HepG2 (cell line): ENCODE data around the gene NEDD4L. TPM values are rescaled to one million over a fixed set of nuclear protein-coding genes. Genes with fewer than 3 reads are reported as not detected.

Experiments
- ATAC-seq: fragments of 200-7000 bp; cut with Tn5 transposase; 3 replicates; pipeline ENCODE4 v1.9.1; 2020; ENCODE audit warnings: mild to moderate bottlenecking, moderate library complexity
- BruUV-seq: library from RNA; stranded (reverse); fragments of 400-500 nt; replicated peaks from 2 replicates; lab custom pipeline; 2021; lab: Mats Ljungman, UMichigan
- CTCF ChIA-PET: fragments of 300-600 bp; formaldehyde crosslinking; extraction: SDS; loops from one replicate; lab custom pipeline; 2021; ENCODE audit warnings: low total read pairs, inconsistent platforms, low intra/inter-chr PET ratio; lab: Yijun Ruan, JAX
- POLR2A ChIA-PET: fragments of 350-600 bp; sonication (Branson Sonifier 250); formaldehyde crosslinking; loops from one replicate; lab custom pipeline; 2020; ENCODE audit warnings: antibody characterized with exemption, inconsistent platforms; lab: Yijun Ruan, JAX
- DNase-seq: peaks from one replicate; pipeline ENCODE4 v3.0.0-alpha.2; 2015; ENCODE audit warnings: low spot score
- FAIRE-seq: peaks from 3 replicates; lab custom pipeline; 2011; peaks lifted over from hg19 to GRCh38; lab: Jason Lieb, UNC
- H2AFZ ChIP-seq: one replicate; pipeline ENCODE4 v1.6.1; 2011; ENCODE audit warnings: low read length, inconsistent platforms
- H3K27ac ChIP-seq: fragments of 300-600 bp; 3 replicates; pipeline ENCODE4 v1.8.0; 2011; ENCODE audit warnings: mixed run types, mild to moderate bottlenecking, mixed read lengths, low read length, inconsistent platforms; ENCODE audit not compliant: insufficient read depth; ENCODE audit errors: extremely low read length
- H3K27me3 ChIP-seq, 2 experiments: fragments of 200-600 bp in 1 of 2; 2 replicates in 1 of 2; 3 replicates in 1 of 2; pipeline versions ENCODE4 v1.6.0 to v1.8.0; 2011; ENCODE audit warnings: low read length in 2 of 2, mild to moderate bottlenecking in 2 of 2, moderate library complexity in 2 of 2, inconsistent platforms in 1 of 2; ENCODE audit not compliant: insufficient read depth in 2 of 2, control insufficient read depth in 1 of 2
- H3K36me3 ChIP-seq, 2 experiments: fragments of 200-600 bp in 1 of 2; replicated peaks in 1 of 2; 2 replicates in 1 of 2; 3 replicates in 1 of 2; pipeline versions ENCODE4 v1.5.1 to v1.8.0; 2011; ENCODE audit warnings: low read length in 2 of 2, inconsistent platforms in 1 of 2; ENCODE audit not compliant: insufficient read depth in 2 of 2, control insufficient read depth in 1 of 2
- H3K4me1 ChIP-seq: 2 replicates; pipeline ENCODE4 v1.5.1; 2012; ENCODE audit warnings: low read length, inconsistent platforms; ENCODE audit not compliant: insufficient read depth
- H3K4me2 ChIP-seq: 2 replicates; pipeline ENCODE4 v1.6.0; 2011; ENCODE audit warnings: low read depth, low read length, inconsistent platforms
- H3K4me3 ChIP-seq, 3 experiments: fragments of 200-600 bp in 1 of 3; sonication (generic), shearing (Covaris generic) in 1 of 3; replicated peaks in 1 of 3; 2 replicates each; pipeline ENCODE4 v1.5.1; 2011 to 2016; ENCODE audit warnings: low read length in 3 of 3, inconsistent platforms in 2 of 3, low read depth in 2 of 3, mild to moderate bottlenecking in 2 of 3, control low read depth in 1 of 3, mixed read lengths in 1 of 3; ENCODE audit not compliant: insufficient read depth in 1 of 3
- H3K79me2 ChIP-seq: one replicate; pipeline ENCODE4 v1.6.1; 2011; ENCODE audit warnings: low read length, inconsistent platforms; ENCODE audit not compliant: insufficient read depth
- H3K9ac ChIP-seq: 2 replicates; pipeline ENCODE4 v1.6.0; 2011; ENCODE audit warnings: mild to moderate bottlenecking, low read depth, low read length, inconsistent platforms; ENCODE audit not compliant: insufficient read depth
- H3K9me3 ChIP-seq: 2 replicates; pipeline ENCODE4 v1.5.1; 2012; ENCODE audit warnings: mild to moderate bottlenecking, low read length
- H4K20me1 ChIP-seq: 2 replicates; pipeline ENCODE4 v1.6.0; 2011; ENCODE audit warnings: inconsistent platforms, mild to moderate bottlenecking, low read length, moderate library complexity; ENCODE audit not compliant: insufficient read depth
- JUN ChIP-seq: sonication (generic); formaldehyde crosslinking; IDR thresholded peaks from 2 replicates; pipeline ENCODE4 v1.4.0; 2020; ENCODE audit warnings: mild to moderate bottlenecking, missing genetic modification reagents
- POLR2A ChIP-seq, 2 experiments: IDR thresholded peaks; 2 replicates each; pipeline ENCODE4 v1.6.1; 2011; ENCODE audit warnings: low read depth in 2 of 2, low read length in 2 of 2, mild to moderate bottlenecking in 1 of 2, moderate library complexity in 1 of 2; ENCODE audit not compliant: insufficient read depth in 1 of 2
- POLR2AphosphoS5 ChIP-seq: IDR thresholded peaks from 2 replicates; pipeline ENCODE4 v1.6.1; 2012; ENCODE audit warnings: low read depth, low read length
- PRMT3 ChIP-seq: sonication (generic); formaldehyde crosslinking; IDR thresholded peaks from 2 replicates; pipeline ENCODE4 v1.8.1; 2022; ENCODE audit warnings: low read depth, mild to moderate bottlenecking, moderate library complexity, missing genetic modification reagents, borderline replicate concordance
- RBM22 ChIP-seq: fragments of 200-400 bp; formaldehyde crosslinking; optimal IDR thresholded peaks from 2 replicates; pipeline ENCODE3; 2017; ENCODE audit warnings: mild to moderate bottlenecking, low read length, moderate library complexity
- ZNF75D ChIP-seq: sonication (generic); formaldehyde crosslinking; IDR thresholded peaks from 2 replicates; pipeline ENCODE4 v1.8.1; 2023; ENCODE audit warnings: missing genetic modification reagents, mild to moderate bottlenecking, borderline replicate concordance
- WGBS: methylation state at CpG from one replicate; pipeline ENCODE4 v1.1.6; 2017; ENCODE audit warnings: low lambda C conversion rate; 5-methylcytosine and 5-hydroxymethylcytosine counted together
- in situ Hi-C: cut with HindIII; loops from 2 replicates; pipeline ENCODE4 v1.10.0; 2017; ENCODE audit warnings: low pct_unique_long_range_greater_than_20kb; ENCODE audit not compliant: extremely low pct_ligation_motif_present
- intact Hi-C: fragments of 100-400 bp; cut with micrococcal nuclease; formaldehyde crosslinking; loops from one replicate; pipeline ENCODE4 v1.10.0; 2022; ENCODE audit not compliant: unreplicated experiment
- polyA plus RNA-seq, 8 experiments: library from polyadenylated mRNA; depleted of rRNA in 3 of 8; stranded (reverse) in 7 of 8; unstranded in 1 of 8; fragments of >200 nt; fragmentation: Illumina TruSeq in 4 of 8; extraction: Trizol in 4 of 8; gene quantifications; 2 replicates each; pipeline versions ENCODE4 v1.2.1 to v1.2.3, GENCODE V29; 2011 to 2016; ENCODE audit warnings: low read depth in 4 of 8, missing spikeins in 1 of 8, mixed read lengths in 1 of 8; ENCODE audit not compliant: insufficient read depth in 1 of 8
- total RNA-seq, 5 experiments: library from RNA; depleted of rRNA; stranded (reverse); fragments of >200 nt; fragmentation: Illumina TruSeq; extraction: Trizol; gene quantifications; 2 replicates each; pipeline ENCODE4 v1.2.3, GENCODE V29; 2016; ENCODE audit warnings: low read depth in 1 of 5
- TF ChIP-seq, protein P1 (sequence below): sonication (generic); formaldehyde crosslinking; IDR thresholded peaks from 2 replicates; pipeline ENCODE4 v1.4.0; 2020; ENCODE audit warnings: missing genetic modification reagents

NEDD4L gene
- total and polyA plus RNA-seq, 2 of the 13 experiments (the other 11 are each of a cell fraction or from before 2014, with no cell fraction given), result 168 to 390 TPM

DNA sequence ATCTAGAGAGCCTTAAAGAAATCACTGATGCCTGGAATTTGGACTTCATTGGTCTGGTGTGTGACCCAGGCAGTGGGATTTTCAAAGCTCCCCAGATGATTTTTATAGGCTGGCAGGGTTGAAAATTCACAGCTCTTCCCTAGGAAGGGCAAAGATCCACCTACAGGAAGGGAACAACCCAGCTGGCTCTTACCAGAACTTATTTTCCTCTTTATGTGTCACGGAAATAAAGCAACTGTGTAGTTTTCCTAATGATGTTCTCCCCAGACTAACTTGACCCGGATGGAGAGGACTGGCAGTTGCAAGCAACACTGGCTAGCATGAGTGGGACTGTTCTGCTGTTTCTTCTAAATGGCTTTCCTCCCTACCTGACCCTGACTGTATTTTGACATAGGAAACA lies 349.3 kb downstream of the NEDD4L start:
- Histone ChIP-seq H3K4me3 (no peak overlapping the region), H3K27ac (peak overlapping the region; percentile 53), H3K79me2 (peaks cover 82% of the 10 kb centered on the region), H3K36me3 (peaks cover 37 to 86% of the 10 kb centered on the region in 2 experiments), H4K20me1 (peaks cover 19% of the 10 kb centered on the region; the same call in 1 of the 2 replicates), H2AFZ (no peak overlapping the region), H3K27me3 (no peaks in the 10 kb centered on the region), H3K9me3 (no peaks in the 10 kb centered on the region), H3K9ac (no peak overlapping the region), H3K4me1 (peaks cover 94% of the 10 kb centered on the region), H3K4me2 (no peak overlapping the region; the same call in 1 of the 2 replicates)
- POLR2A ChIA-PET, result interaction anchor here (0.8 to 2.5 kb wide), 6 partner anchors 8 to 339 kb away, joined by 3 to 13 read pairs (median 3); no protein-coding TSS in a partner anchor
- DNase-seq (no peak), FAIRE-seq (no peak), ATAC-seq (0 out of 3 replicates have a peak, but pooled peaks have one; percentile 5)
- TF ChIP-seq POLR2A (IDR thresholded peaks at IDR 0.05; ENCODE audit: insufficient read depth in 1 of 2, low read depth in 2 of 2, low read length in 2 of 2) (peak in 1 of 2 experiments; percentile 10; a peak in 1 of 4 replicates), RBM22 (peak; percentile 24), PRMT3 (CRISPR knock-in tag) (no peak), JUN (CRISPR knock-in tag) (no peak)
- TF ChIP-seq, protein P1, sequence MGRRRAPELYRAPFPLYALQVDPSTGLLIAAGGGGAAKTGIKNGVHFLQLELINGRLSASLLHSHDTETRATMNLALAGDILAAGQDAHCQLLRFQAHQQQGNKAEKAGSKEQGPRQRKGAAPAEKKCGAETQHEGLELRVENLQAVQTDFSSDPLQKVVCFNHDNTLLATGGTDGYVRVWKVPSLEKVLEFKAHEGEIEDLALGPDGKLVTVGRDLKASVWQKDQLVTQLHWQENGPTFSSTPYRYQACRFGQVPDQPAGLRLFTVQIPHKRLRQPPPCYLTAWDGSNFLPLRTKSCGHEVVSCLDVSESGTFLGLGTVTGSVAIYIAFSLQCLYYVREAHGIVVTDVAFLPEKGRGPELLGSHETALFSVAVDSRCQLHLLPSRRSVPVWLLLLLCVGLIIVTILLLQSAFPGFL (CRISPR knock-in tag), result no peak
- in situ Hi-C loops, result loop anchor here (10.0 to 25.0 kb wide), 2 partner anchors 438 to 669 kb away; no protein-coding TSS in a partner anchor
- WGBS, result 85% methylated on average over 2 of the region's 2 CpGs
- intact Hi-C loops, result loop anchor here (5.0 kb wide), 1 partner anchor 436 kb away; no protein-coding TSS in a partner anchor
- no TSS peak for BruUV-seq
- CTCF ChIA-PET, result no interaction called here

DNA sequence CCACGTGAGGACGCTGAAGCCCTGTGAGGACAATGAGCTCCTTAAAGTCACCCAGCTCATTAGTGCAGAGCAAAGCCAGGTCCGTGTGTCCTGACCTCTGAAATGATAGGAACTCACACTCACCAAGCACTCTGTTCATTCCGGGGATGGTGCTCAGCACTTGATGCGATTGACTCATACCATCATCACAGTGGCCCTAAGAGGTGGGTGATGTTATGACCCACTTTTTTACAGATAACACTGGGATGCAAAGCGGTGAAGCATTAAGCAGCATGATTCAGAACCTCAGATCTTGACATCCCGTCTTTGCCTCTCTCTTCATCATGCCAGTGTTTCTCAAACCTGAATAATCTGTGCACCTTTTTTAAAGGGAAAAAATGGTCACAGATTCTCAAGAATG lies 350.0 kb downstream of the NEDD4L start:
- POLR2A ChIA-PET, result interaction anchor here (0.8 to 2.5 kb wide), 3 partner anchors 14 to 340 kb away, joined by 3 to 13 read pairs (median 5); no protein-coding TSS in a partner anchor
- ATAC-seq (no peak), DNase-seq (no peak)
- Histone ChIP-seq H3K36me3 (peaks cover 36 to 79% of the 10 kb centered on the region in 2 experiments), H3K4me1 (peaks cover 100% of the 10 kb centered on the region), H4K20me1 (peaks cover 19% of the 10 kb centered on the region; the same call in 1 of the 2 replicates), H3K79me2 (peaks cover 82% of the 10 kb centered on the region), H3K4me3 (no peak overlapping the region), H3K4me2 (0 out of 2 replicates have a peak overlapping the region, but pooled peaks have one; percentile 4), H3K9me3 (no peaks in the 10 kb centered on the region), H2AFZ (no peak overlapping the region), H3K27ac (peak overlapping the region; percentile 53)
- no TSS peak for BruUV-seq
- intact Hi-C loops (loop anchor here (5.0 kb wide), 1 partner anchor 437 kb away; no protein-coding TSS in a partner anchor), in situ Hi-C loops (loop anchor here (10.0 to 25.0 kb wide), 2 partner anchors 439 to 668 kb away; no protein-coding TSS in a partner anchor)
- WGBS, result 86% methylated on average over 7 of the region's 7 CpGs
- TF ChIP-seq ZNF75D (CRISPR knock-in tag) (no peak), POLR2A (IDR thresholded peaks at IDR 0.05; ENCODE audit: insufficient read depth in 1 of 2, low read depth in 2 of 2, low read length in 2 of 2) (peak in 1 of 2 experiments; percentile 42; a peak in 1 of 4 replicates), POLR2AphosphoS5 (peak; percentile 50; the same call in 1 of the 2 replicates), RBM22 (peak; percentile 97)
- TF ChIP-seq, all 625 proteins: peak for 3
- CTCF ChIA-PET, result no interaction called here
- Histone ChIP-seq H3K27me3 (no peaks in the 10 kb centered on the region), H3K9ac (no peak overlapping the region)
- FAIRE-seq, result no peak
